Measurements from ENCODE around the gene VPS13C. TPM values are rescaled to one million over a fixed set of nuclear protein-coding genes. Genes with fewer than 3 reads are reported as not detected.

Gene VPS13C
- polyA plus RNA-seq, 3 donors = 12.0 to 32.2 (median 18.4) TPM

DNA sequence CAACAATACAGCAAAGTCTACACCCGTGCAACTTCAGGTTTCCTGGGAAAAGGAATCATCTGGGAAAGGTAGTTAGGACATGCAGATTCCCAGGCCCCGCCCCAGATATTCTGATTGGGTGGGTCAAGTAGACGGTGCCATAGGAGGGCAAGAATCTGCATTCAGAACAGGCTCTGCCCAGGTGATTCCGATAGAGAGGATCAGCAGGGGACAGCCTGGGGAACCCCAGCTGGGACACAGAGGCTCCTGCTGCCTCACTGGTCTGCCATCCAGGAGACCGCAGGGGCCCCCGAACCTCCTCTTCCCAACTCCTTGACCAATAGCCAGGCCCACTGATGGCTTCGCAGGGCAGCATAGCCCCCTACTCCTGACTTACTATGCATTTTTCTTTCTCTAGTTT is 243.4 kb downstream of the VPS13C start:
- Histone ChIP-seq H2AFZ (ENCODE audit: insufficient read depth, low read depth, low read length, poor library complexity, severe bottlenecking) (no peak overlapping the region), H3K9me3 (replicated peaks in 1 of 2; ENCODE audit: control insufficient read depth in 1 of 2, insufficient read depth in 1 of 2, low read length in 2 of 2) (no peaks in the 10 kb centered on the region), H3K4me3 (replicated peaks in 1 of 3; ENCODE audit: low read depth in 2 of 3, low read length in 3 of 3) (no peak overlapping the region), H3K9ac (ENCODE audit: insufficient read depth, low read length, poor library complexity, severe bottlenecking) (no peak overlapping the region), H3K79me2 (ENCODE audit: insufficient read depth, low read length) (no peaks in the 10 kb centered on the region), H3K4me2 (replicated peaks; ENCODE audit: extremely low read depth, low read length, poor library complexity, severe bottlenecking) (no peak overlapping the region), H4K20me1 (ENCODE audit: insufficient read depth, low read length) (no peaks in the 10 kb centered on the region), H3K27me3 (ENCODE audit: control insufficient read depth in 2 of 2, insufficient read depth in 2 of 2, low read length in 2 of 2) (no peaks in the 10 kb centered on the region), H3K36me3 (replicated peaks in 1 of 2; ENCODE audit: control insufficient read depth in 1 of 2, insufficient read depth in 2 of 2, low read length in 2 of 2) (no peaks in the 10 kb centered on the region), H3K4me1 (ENCODE audit: control insufficient read depth in 1 of 2, insufficient read depth in 2 of 2, low read length in 2 of 2) (no peaks in the 10 kb centered on the region), H3K27ac (ENCODE audit: low read depth in 1 of 2, low read length in 2 of 2) (no peak overlapping the region)
- no peaks in the 10 kb centered on the region for H3K36me3 Mint-ChIP-seq
- 94% methylated on average over 7 of the region's 7 CpGs for WGBS (ENCODE audit: insufficient coverage)
- peaks cover 0 to 5% (median 0%) of the 10 kb centered on the region in 3 donors for H3K27me3 Mint-ChIP-seq (ENCODE audit: low read depth in 3 of 3)
- H3K9me3 Mint-ChIP-seq = peaks cover 0 to 6% (median 3%) of the 10 kb centered on the region in 7 donors
- DNase-seq = no peak
- TF ChIP-seq, protein P1, sequence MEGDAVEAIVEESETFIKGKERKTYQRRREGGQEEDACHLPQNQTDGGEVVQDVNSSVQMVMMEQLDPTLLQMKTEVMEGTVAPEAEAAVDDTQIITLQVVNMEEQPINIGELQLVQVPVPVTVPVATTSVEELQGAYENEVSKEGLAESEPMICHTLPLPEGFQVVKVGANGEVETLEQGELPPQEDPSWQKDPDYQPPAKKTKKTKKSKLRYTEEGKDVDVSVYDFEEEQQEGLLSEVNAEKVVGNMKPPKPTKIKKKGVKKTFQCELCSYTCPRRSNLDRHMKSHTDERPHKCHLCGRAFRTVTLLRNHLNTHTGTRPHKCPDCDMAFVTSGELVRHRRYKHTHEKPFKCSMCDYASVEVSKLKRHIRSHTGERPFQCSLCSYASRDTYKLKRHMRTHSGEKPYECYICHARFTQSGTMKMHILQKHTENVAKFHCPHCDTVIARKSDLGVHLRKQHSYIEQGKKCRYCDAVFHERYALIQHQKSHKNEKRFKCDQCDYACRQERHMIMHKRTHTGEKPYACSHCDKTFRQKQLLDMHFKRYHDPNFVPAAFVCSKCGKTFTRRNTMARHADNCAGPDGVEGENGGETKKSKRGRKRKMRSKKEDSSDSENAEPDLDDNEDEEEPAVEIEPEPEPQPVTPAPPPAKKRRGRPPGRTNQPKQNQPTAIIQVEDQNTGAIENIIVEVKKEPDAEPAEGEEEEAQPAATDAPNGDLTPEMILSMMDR (IDR thresholded peaks at IDR 0.05) = no peak
- intact Hi-C loops (cut with micrococcal nuclease) = no loop called here
- no peak overlapping the region for H3K4me3 Mint-ChIP-seq
- no peaks in the 10 kb centered on the region for H3K4me1 Mint-ChIP-seq
- peak overlapping the region in 1 of 7 donors; percentile 25 for H3K27ac Mint-ChIP-seq

DNA sequence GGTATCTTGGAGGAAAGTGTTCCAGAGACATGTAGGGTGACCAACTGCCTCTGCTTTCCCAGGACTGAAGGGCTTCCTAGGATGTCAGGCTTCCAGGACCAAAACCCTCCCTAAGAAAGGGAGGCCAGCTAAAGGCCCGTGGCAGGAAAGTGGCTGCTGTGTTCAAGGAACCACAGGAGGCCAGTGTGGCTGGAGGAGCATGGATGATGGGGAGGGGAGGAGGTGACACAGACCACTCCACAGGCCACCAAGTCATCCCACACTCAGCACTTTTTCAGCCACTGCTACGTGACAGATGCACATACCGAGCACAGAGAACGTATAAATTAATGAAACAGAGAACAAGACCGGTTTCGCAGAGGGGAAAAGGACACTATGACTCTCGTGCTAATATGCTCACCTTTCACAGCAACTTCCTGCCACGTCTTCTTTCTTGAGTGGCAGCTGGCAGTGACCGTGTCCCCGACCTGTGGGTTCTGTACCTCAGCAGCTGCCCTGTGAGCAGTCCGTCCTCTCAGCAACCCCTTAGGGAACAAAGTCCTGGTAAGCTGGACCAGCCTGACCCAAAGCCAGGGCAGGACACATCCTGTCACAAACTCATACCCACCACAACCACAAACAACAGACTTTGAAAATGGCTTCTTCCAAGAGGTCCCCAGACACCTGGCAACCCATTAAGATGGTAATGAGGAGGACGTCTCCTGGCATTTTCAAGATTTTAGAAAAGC is 244.7 kb downstream of the VPS13C start:
- H3K27me3 ChIP-seq (ENCODE audit: control insufficient read depth in 2 of 2, insufficient read depth in 2 of 2, low read length in 2 of 2) = no peaks in the 10 kb centered on the region
- H4K20me1 ChIP-seq (ENCODE audit: insufficient read depth, low read length) = no peaks in the 10 kb centered on the region
- TF ChIP-seq, protein P1 (IDR thresholded peaks at IDR 0.05) = no peak
- H3K9ac ChIP-seq (ENCODE audit: insufficient read depth, low read length, poor library complexity, severe bottlenecking) = no peak overlapping the region
- H3K79me2 ChIP-seq (ENCODE audit: insufficient read depth, low read length) = no peaks in the 10 kb centered on the region
- H3K36me3 ChIP-seq (replicated peaks in 1 of 2; ENCODE audit: control insufficient read depth in 1 of 2, insufficient read depth in 2 of 2, low read length in 2 of 2) = no peaks in the 10 kb centered on the region
- Mint-ChIP-seq H3K27me3 (ENCODE audit: low read depth in 3 of 3) (peaks cover 0 to 7% (median 0%) of the 10 kb centered on the region in 3 donors), H3K4me3 (no peak overlapping the region), H3K36me3 (no peaks in the 10 kb centered on the region), H3K9me3 (peaks cover 0 to 9% (median 4%) of the 10 kb centered on the region in 7 donors), H3K27ac (no peak overlapping the region), H3K4me1 (no peaks in the 10 kb centered on the region)
- H3K27ac ChIP-seq (ENCODE audit: low read depth in 1 of 2, low read length in 2 of 2) = no peak overlapping the region
- DNase-seq = no peak
- intact Hi-C loops (cut with micrococcal nuclease) = no loop called here
- H3K4me1 ChIP-seq (ENCODE audit: control insufficient read depth in 1 of 2, insufficient read depth in 2 of 2, low read length in 2 of 2) = no peaks in the 10 kb centered on the region
- no peak overlapping the region for H2AFZ ChIP-seq (ENCODE audit: insufficient read depth, low read depth, low read length, poor library complexity, severe bottlenecking)
- 83% methylated on average over 10 of the region's 12 CpGs for WGBS (ENCODE audit: insufficient coverage)
- H3K9me3 ChIP-seq (replicated peaks in 1 of 2; ENCODE audit: control insufficient read depth in 1 of 2, insufficient read depth in 1 of 2, low read length in 2 of 2) = no peaks in the 10 kb centered on the region
- no peak overlapping the region for H3K4me3 ChIP-seq (replicated peaks in 1 of 3; ENCODE audit: low read depth in 2 of 3, low read length in 3 of 3)
- H3K4me2 ChIP-seq (replicated peaks; ENCODE audit: extremely low read depth, low read length, poor library complexity, severe bottlenecking) = no peak overlapping the region

Data from CD14-positive monocyte (primary cell).